ENCODE results near the gene GOLGA3.
A peak's percentile ranks its signal among the peaks of the same experiment; 100 is the strongest.
"Not testable (repeated sequence)": the region's sequence is repeated elsewhere in the genome, so short reads cannot be mapped to it uniquely, and the experiment has no call there.

The GOLGA3 gene

GRCh38 chr12:132809391-132809790 lies 19.3 kb downstream of the GOLGA3 start:
- not testable (repeated sequence) for H3K9me3 Mint-ChIP-seq; H3K27me3 Mint-ChIP-seq (ENCODE audit: low read depth); H3K4me1 Mint-ChIP-seq; H3K27ac Mint-ChIP-seq; H3K4me3 Mint-ChIP-seq
- TF ChIP-seq CTCF (IDR thresholded peaks at IDR 0.05; ENCODE audit: unreplicated experiment in 3 of 3) = peak in 2 of 3 experiments; percentile 27 to 37
- H3K36me3 Mint-ChIP-seq (ENCODE audit: low read depth) = peaks cover 74% of the 10 kb centered on the region

- H3K27me3 Mint-ChIP-seq (ENCODE audit: low read depth) = no peaks in the 10 kb centered on the region
- peaks cover 73% of the 10 kb centered on the region for H3K36me3 Mint-ChIP-seq (ENCODE audit: low read depth)
- TF ChIP-seq CTCF (IDR thresholded peaks at IDR 0.05; ENCODE audit: unreplicated experiment in 3 of 3) = no peak
- H3K4me3 Mint-ChIP-seq = no peak overlapping the region
- no peaks in the 10 kb centered on the region for H3K4me1 Mint-ChIP-seq
- H3K9me3 Mint-ChIP-seq = no peaks in the 10 kb centered on the region
- H3K27ac Mint-ChIP-seq = peak overlapping the region in 1 of 3 experiments; percentile 9
Observed at GRCh38 chr12:132807295-132808092, 21.2 kb downstream of the GOLGA3 start.

- Mint-ChIP-seq H3K27ac (peak overlapping the region in 1 of 3 experiments; percentile 9), H3K4me3 (no peak overlapping the region), H3K27me3 (ENCODE audit: low read depth) (no peaks in the 10 kb centered on the region), H3K36me3 (ENCODE audit: low read depth) (peaks cover 70% of the 10 kb centered on the region), H3K4me1 (no peaks in the 10 kb centered on the region), H3K9me3 (no peaks in the 10 kb centered on the region)
- no peak for TF ChIP-seq CTCF (IDR thresholded peaks at IDR 0.05; ENCODE audit: unreplicated experiment in 3 of 3)
Observed at GRCh38 chr12:132806857-132807256, 21.8 kb downstream of the GOLGA3 start.

GRCh38 chr12:132804426-132804861 lies 24.2 kb downstream of the GOLGA3 start:
- no peak overlapping the region for H3K27ac Mint-ChIP-seq
- H3K36me3 Mint-ChIP-seq (ENCODE audit: low read depth) = peaks cover 68% of the 10 kb centered on the region
- H3K27me3 Mint-ChIP-seq (ENCODE audit: low read depth) = no peaks in the 10 kb centered on the region
- TF ChIP-seq CTCF (IDR thresholded peaks at IDR 0.05; ENCODE audit: unreplicated experiment in 3 of 3) = no peak
- H3K9me3 Mint-ChIP-seq = no peaks in the 10 kb centered on the region
- no peaks in the 10 kb centered on the region for H3K4me1 Mint-ChIP-seq
- no peak overlapping the region for H3K4me3 Mint-ChIP-seq

- TF ChIP-seq CTCF (IDR thresholded peaks at IDR 0.05; ENCODE audit: unreplicated experiment in 3 of 3) = no peak
- Mint-ChIP-seq H3K4me3 (no peak overlapping the region), H3K9me3 (no peaks in the 10 kb centered on the region), H3K27ac (no peak overlapping the region), H3K4me1 (no peaks in the 10 kb centered on the region), H3K27me3 (ENCODE audit: low read depth) (no peaks in the 10 kb centered on the region), H3K36me3 (ENCODE audit: low read depth) (peaks cover 69% of the 10 kb centered on the region)
Observed at GRCh38 chr12:132803888-132804287, 24.8 kb downstream of the GOLGA3 start.

GRCh38 chr12:132803125-132803524 lies 25.5 kb downstream of the GOLGA3 start:
- TF ChIP-seq CTCF (IDR thresholded peaks at IDR 0.05; ENCODE audit: unreplicated experiment in 3 of 3) = no peak
- Mint-ChIP-seq H3K4me1 (no peaks in the 10 kb centered on the region), H3K27me3 (ENCODE audit: low read depth) (no peaks in the 10 kb centered on the region), H3K36me3 (ENCODE audit: low read depth) (peaks cover 64% of the 10 kb centered on the region), H3K9me3 (no peaks in the 10 kb centered on the region), H3K4me3 (no peak overlapping the region), H3K27ac (no peak overlapping the region)
